HG02678 (cell line): ENCODE results near the gene SPEM3.
"Not testable (repeated sequence)": the region's sequence is repeated elsewhere in the genome, so short reads cannot be mapped to it uniquely, and the experiment has no call there.

Experiments used
- ATAC-seq: cut with Tn5 transposase; IDR thresholded peaks from one replicate; pipeline ENCODE4 v1.9.1; 2021; ENCODE audit warnings: mild to moderate bottlenecking, moderate library complexity; ENCODE audit not compliant: unreplicated experiment

SPEM3 gene

DNA sequence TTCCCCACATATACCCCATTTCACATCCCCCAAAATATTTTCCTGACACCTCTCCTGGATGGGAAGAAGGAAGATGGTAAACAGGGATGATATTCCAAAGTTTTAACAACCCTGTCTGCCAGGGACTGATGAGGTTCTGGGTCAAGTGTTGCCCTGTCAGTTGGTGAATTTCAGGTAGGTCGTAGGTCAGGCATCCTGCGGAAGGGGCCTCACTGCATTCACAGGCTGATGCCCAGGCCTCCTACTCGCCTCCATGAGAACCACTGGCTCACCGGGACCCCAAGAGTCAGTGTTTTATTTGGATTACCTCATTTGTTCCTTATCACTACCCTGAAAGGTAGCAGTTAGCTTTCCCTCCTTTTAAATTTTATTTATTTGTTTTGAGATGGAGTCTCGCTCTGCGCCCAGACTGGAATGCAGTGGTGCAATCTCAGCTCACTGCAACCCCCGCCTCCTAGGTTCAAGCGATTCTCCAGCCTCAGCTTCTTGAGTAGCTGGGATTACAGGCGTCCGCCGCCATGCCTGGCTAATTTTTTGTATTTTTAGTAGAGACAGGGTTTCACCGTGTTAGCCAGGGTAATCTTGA, 40.2 kb downstream of the SPEM3 start:
- ATAC-seq, result no peak

DNA sequence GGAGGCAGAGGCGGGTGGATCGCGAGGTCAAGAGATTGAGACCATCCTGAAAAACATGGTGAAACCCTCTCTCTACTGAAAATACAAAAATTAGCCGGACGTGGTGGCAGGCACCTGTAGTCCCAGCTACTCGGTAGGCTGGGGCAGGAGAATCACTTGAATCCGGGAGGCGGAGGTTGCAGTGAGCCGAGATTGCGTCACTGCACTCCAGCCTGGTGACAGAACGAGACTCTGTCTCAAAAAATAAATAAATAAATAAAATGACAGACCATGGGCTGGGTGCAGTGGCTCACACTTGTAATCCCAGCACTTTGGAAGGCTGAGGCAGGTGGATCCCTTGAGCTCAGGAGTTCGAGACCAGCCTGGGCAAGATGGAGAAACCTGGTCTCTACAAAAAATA, 41.2 kb downstream of the SPEM3 start:
- ATAC-seq, result not testable (repeated sequence)

DNA sequence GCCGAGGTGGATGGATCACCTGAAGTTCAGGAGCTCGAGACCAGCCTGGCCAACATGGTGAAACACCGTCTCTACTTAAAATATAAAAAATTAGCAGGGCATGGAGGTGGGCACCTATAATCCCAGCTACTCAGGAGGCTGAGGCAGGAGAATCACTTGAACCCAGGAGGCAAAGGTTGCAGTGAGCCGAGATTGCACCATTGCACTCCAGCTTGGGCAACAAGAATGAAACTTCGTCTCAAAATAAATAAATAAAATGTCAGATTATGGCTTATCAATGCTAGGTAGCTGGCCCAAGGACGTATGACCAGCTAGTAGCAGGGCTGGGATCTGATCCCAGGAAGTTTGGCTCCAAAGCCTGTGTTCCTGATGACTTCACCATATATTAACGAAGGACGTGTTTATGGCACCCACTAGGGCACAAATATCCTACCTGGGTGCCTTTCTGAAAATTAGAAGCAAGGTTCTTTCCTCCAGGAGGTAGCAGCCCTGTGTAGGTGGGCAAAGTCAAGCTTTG, 41.9 kb downstream of the SPEM3 start:
- ATAC-seq, result not testable (repeated sequence)

DNA sequence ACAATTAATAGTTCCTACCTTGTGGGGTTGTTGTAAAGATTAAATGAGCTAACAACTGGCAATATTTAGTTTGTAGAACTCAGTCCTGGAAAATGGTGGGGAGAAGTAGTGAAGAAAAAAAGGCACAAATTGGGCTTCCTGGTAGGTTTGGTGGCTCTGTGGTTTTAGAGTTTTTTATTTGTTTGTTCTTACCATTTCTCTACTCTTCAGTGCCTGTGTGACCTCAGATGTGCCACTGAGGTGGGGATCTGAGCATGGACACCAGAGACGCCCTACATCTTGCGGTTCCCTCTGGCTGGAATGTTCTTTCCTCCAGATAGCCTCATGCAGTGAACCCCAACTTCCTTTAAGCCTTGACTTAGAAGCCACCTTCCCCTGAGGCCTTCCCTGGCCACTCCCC, 43.1 kb downstream of the SPEM3 start:
- no peak for ATAC-seq

DNA sequence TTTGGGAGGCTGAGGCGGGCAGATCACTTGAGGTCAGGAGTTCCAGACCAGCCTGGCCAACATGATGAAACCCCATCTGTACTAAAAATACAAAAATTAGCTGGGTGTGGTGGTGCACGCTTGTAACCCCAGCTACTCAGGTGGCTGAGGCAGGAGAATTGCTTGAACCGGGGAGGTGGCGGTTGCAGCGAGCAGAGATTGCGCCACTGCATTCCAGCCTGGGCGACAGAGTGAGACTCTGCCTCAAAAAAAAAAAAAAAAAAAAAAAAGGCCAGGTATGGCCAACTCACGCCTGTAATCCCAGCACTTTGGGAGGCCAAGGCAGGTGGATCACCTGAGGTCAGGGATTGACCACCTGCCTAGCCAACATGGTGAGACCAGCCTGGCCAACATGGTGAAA, 46.1 kb downstream of the SPEM3 start:
- ATAC-seq, result not testable (repeated sequence)

DNA sequence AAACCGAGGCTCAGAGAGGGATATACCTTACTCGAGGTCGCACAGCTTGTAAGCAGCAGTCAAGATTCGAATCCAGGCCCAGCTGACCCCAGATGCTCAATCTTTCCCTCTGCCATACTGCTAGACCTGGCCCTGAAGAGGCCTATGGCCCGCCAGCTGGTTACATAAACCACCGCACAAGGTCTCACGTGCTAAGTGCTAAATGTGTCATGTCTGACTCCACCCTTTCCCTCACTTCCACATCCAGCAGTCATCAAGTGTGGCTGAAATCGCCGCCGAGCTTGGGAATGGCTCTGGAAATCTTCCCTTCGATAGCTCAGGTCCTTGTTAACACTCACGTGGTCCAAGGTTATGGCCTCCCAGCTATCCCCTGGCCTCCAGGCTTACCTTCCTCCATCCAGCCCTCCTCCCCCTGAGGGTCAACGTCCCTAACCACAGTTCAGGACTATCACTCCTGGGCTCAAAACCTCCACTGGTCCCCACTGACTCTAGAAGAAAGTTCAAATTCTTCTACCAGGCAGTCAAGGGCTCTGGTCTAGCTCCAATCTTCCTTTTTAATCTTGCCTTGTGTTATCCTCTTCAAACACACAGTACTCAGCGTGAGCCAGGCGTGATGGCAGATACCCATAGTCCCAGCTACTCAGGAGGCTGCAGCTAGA, 47.2 kb downstream of the SPEM3 start:
- ATAC-seq, result no peak

DNA sequence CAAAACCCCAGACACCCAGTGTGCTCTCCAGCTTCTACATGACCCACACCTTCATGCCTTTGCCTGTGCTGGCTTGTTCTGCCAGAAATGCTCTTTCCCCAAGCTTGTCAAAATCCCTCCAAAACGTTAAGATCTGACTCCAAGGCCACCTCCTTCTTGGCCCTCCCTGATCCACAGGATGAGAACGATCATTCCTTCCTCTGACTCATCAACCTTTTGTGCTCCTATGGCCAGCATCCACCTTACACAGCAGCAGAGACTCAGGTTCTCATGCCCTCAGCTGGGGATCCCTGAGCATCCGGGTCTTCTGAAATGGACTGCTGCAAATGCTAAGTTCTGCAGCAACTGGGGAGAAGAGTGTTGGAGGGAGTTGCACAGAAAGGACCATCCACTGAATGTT, 47.8 kb downstream of the SPEM3 start:
- no peak for ATAC-seq

DNA sequence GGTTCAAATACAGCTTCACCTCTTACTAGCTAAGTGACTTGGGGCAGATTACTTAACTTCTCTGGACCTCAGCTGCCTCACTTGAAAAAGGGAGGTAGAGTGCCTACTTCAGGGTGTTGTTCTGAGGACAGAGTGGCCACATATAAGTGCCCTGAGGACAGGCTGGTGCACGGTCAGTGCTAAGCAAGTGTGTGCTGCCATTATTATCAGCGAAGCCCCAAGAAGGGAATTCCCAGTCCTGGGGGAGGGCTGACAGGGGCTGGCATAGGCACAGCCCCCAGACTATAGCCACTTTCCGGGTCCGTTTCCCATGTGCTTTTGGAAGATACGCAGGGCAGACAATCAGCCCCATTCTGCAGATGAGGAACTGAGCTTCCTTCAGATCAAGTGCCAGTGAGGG, 48.3 kb downstream of the SPEM3 start:
- no peak for ATAC-seq

DNA sequence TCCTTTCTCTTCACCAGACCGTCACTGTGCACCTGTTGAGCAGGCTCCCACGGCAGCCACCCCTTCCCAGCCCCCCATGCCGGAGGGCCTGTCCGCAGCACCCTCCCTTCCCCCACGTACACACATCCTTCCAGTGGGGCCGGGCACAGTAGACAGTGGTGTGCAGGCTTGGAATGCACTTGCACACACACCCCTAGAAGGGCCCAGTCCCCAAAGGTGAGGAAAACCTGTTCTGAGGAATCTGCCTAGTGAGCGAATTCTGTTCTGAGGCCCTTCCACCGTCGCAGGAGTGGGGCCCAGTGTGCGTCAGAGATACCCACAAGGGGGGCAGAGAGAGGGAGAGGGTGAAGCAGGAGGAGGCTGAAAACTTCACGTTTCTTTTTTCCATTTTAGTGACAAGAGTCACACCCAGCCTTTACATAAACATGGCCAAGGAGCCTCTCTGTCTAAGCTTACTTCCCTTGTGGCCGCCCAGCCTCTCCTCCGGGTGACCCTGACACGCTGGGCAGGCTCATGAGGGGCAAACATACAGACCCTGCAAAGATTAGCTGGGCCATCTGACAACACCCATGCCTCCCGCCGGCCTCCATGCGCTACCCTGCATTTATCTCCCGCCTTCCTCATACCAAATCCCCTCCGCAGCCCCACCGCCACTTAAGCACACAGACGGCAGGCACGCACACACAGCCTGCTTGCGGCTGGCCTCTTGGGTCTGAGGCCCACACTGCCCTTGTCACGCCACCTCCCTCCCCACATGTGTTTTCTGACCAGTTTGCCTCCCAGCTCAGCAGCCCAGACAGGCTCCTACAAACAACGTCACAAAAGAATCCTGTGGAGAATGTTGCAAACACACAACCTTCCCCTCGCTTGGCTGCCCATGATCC, 49.0 kb downstream of the SPEM3 start:
- no peak for ATAC-seq

DNA sequence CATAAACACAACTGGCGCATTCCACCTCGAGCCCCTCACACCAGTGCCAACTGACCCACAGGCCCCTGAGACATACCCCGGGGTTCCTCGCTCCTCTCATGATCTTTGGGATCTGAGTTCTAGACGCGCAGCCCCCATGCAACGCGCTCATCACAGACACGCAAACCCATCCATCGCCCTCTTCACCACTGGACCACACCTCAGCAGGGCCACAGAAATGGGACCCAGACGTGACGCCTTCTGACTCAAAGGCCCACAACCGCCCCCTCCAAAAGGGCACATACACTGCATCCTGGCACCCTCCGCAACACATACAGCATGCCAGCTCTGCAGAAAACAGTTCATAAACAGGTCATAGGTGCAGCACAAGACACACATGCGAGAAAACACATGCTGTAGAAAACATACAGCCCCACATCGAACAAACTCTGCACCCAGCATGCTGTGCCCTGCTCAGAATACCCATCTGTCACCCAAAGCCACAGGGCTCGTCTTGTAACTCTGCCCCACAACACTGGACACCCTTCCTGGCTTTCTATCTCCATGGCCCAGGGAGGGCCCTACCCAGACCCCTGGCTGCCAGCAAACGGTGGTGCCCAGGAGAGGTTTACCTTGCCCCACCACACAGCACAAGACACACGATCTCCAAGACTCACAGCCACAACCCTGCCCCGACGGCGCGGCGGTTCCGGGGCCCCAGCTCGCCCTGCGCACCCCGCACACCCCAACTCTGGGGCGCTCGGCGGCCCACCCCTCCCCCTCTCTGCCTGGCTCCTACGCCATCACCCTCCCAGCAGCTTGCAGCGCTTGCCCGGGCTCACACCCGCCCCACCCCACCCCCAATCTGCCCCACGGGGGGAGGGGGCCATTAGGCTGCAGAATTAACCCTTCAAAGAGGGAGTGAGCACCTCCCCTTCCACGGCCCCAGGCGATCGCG, 49.9 kb downstream of the SPEM3 start:
- ATAC-seq, result no peak

DNA sequence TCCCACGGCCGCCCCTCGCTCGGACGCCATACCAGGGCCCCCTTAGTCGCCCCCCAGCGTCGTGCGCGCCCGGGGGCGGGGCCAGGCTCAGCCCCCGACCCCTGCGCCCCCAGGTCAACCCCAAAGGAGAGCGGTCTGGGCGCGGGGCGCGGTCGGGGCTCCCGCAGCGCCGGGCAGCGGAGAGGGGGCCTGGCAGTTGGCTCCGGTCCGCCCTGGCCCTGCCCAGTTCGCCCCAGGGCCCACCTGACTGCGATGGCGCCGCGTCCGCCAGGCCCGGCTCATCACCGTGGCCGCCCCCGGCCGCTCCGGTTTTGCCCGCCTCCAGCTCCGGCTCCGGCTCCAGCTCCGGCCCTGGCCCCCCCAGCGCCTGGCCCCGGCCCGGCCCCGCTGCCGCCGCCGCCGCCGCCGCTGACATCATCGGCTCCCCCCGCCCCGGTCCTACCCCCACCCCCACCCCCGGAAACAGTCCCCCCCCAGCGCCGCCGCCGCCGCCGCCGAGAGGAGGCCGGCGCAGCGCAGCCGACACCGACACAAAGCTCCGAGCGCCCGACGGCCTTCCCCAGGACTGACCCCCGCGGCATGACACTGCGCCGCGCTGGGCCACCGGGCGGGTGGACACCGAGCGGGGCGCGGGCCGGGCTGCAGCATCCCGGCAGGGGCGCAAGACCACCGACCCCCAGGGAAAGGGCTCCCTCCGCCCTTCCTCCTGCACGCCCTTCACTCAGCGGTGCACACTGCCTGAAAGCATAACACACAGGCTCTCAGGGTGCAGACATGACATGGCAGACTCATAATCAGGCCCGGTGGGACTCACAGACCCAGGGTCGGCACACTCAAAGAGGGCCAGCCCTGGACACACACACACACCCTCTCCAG, 50.8 kb downstream of the SPEM3 start, which contains the start of gene ZBTB4:
Gene ZBTB4 (minus strand): TSS at position 419 of the 876 bp plus-strand sequence. CDS start 12,830 bp downstream, outside the sequence.
- no peak for ATAC-seq

DNA sequence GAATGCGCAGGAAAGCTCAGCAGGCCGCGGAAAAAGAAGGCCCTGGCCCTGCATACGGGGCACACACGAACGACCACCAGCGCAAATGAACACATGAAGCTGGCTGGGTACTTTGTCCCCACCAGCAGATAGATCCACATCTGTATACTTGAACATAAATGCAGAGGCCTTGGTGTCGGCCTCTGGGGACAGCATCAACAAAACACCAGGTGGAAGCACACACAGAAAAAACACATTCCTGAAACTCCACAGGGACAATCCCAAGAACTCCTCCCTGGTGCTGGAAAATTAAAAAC, 51.4 kb downstream of the SPEM3 start:
- ATAC-seq, result no peak

DNA sequence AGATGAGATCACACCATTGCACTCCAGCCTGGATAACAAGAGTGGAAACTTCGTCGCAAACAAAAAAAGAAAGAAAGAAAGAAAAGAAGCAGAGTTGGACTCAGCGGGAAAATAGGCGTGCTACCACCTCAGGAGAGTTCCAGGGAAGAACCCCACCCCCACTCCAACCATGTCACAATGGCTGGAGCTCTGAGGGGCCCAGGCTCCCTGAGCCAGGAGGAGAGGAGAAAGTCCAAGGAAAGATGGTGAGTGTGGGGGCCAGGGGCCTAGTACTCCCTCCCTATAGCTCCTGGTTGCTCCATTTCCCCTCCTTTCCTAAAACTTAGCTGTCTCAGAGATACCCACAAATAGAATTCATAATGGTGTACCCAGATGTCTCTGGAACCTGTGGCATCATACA, 52.6 kb downstream of the SPEM3 start, which contains the start of gene SLC35G6:
Gene SLC35G6 (plus strand): TSS at position 172 of the 400 bp plus-strand sequence. CDS start 71 bp downstream, at position 243.
- ATAC-seq, result not testable (repeated sequence)

DNA sequence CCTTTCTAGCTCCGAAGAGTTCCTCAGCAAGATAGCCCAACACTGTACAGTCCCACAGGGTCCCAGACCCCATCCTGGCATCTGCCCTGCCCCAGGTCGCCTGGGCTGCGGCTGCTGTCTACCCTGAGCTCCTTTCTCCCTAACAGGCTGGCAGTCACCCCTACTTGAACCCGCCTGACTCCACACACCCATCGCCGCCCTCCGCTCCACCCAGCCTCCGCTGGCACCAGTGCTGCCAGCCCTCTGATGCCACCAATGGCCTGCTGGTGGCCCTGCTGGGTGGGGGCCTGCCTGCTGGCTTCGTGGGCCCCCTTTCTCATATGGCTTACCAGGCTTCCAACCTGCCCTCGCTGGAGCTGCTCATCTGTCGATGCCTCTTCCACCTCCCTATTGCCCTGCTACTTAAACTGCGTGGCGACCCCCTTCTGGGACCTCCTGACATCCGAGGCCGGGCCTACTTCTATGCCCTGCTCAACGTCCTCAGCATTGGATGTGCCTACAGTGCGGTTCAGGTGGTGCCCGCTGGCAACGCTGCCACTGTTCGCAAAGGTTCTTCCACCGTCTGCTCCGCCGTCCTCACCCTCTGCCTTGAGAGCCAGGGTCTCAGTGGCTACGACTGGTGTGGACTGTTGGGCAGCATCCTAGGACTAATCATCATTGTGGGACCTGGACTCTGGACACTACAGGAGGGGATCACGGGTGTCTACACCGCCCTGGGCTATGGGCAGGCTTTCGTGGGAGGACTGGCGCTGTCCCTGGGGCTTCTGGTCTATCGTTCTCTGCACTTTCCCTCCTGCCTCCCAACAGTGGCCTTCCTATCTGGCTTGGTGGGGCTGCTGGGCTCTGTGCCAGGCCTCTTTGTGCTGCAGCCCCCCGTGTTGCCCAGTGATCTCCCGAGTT, 53.4 kb downstream of the SPEM3 start:
- not testable (repeated sequence) for ATAC-seq
